Neural progenitor cell (in vitro differentiated cells): ENCODE measurements around the gene NCEH1.

Experiments
- EZH2 ChIP-seq: fragments of 200-600 bp; sonication (generic); IDR thresholded peaks from 2 replicates; pipeline ENCODE4 v1.6.1; 2017; ENCODE audit warnings: antibody characterized with exemption, mild to moderate bottlenecking, moderate library complexity
- EZH2phosphoT487 ChIP-seq: fragments of 200-600 bp; sonication (generic); IDR thresholded peaks from 2 replicates; pipeline ENCODE4 v1.6.1; 2017; ENCODE audit warnings: antibody characterized with exemption
- TF ChIP-seq, protein P1 (sequence below): fragments of 200-600 bp; sonication (generic); IDR thresholded peaks from 2 replicates; pipeline ENCODE4 v1.5.1; 2017; ENCODE audit warnings: antibody characterized with exemption, mild to moderate bottlenecking

DNA sequence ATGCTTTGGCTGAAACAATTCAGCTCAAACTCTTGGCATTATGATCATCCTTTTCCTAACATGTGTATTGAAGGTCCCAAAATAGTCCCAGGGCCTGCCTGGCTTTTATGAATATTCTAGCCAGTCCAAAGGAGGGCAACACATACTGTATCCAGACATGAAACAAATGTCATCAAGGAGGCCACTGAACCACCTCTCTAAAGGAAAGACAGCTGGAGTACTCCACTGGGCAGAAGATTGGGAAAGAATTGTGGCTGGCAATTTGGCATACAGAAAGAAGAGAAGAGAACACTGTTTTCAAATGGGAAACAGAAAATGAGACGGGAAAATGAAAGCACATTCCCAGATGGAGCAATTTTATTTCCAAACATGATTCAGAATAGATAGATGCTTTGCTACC lies 80.6 kb downstream of the NCEH1 start:
- TF ChIP-seq EZH2 (no peak), EZH2phosphoT487 (no peak)
- TF ChIP-seq, protein P1, sequence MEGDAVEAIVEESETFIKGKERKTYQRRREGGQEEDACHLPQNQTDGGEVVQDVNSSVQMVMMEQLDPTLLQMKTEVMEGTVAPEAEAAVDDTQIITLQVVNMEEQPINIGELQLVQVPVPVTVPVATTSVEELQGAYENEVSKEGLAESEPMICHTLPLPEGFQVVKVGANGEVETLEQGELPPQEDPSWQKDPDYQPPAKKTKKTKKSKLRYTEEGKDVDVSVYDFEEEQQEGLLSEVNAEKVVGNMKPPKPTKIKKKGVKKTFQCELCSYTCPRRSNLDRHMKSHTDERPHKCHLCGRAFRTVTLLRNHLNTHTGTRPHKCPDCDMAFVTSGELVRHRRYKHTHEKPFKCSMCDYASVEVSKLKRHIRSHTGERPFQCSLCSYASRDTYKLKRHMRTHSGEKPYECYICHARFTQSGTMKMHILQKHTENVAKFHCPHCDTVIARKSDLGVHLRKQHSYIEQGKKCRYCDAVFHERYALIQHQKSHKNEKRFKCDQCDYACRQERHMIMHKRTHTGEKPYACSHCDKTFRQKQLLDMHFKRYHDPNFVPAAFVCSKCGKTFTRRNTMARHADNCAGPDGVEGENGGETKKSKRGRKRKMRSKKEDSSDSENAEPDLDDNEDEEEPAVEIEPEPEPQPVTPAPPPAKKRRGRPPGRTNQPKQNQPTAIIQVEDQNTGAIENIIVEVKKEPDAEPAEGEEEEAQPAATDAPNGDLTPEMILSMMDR: no peak
